ENCODE results near the gene PPFIA3.
"Not testable (repeated sequence)": the region's sequence is repeated elsewhere in the genome, so short reads cannot be mapped to it uniquely, and the experiment has no call there.

Gene PPFIA3

GRCh38 chr19:49165111-49165750 is 45.9 kb downstream of the PPFIA3 start:
- Histone ChIP-seq H3K9me3 (replicated peaks in 1 of 11) (no peaks in the 10 kb centered on the region), H3K27ac (no peak overlapping the region), H3K4me1 (peaks cover 7 to 31% (median 19%) of the 10 kb centered on the region in 10 experiments; a peak in 19 of 20 replicates), H3K27me3 (no peaks in the 10 kb centered on the region), H3K9ac (no peak overlapping the region; a peak in 1 of 22 replicates), H3K4me3 (no peak overlapping the region), H3K36me3 (peaks cover 0 to 56% (median 0%) of the 10 kb centered on the region in 11 experiments; a peak in 5 of 22 replicates), H4K20me1 (peaks cover 0 to 25% (median 0%) of the 10 kb centered on the region in 11 experiments; a peak in 6 of 22 replicates), H3K4me2 (no peak overlapping the region; a peak in 1 of 22 replicates)
- TF ChIP-seq Cebpa-rat (IDR thresholded peaks at IDR 0.05): no peak

DNA sequence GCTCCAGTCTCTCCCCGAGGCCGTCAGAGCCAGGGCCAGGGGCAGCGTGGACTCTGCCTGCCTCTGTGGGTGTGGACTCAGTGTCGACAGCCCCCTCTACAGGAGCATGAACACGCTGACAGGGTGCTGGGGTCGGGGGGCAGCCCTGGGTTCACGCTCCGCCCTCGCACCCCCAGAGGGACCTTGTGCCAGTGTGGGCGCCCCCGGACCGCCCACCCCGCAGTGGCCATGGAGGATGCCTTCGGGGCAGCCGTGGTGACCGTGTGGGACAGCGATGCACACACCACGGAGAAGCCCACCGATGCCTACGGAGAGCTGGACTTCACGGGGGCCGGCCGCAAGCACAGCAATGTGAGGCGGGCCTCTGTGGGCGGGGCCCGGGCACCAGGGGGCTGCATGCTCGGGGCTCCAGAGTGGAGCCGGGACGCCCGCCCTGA is 46.5 kb downstream of the PPFIA3 start:
- H4K20me1 ChIP-seq: peaks cover 0 to 19% (median 0%) of the 10 kb centered on the region in 11 experiments; a peak in 6 of 22 replicates
- no peak overlapping the region for H3K4me3 ChIP-seq
- no peak overlapping the region for H3K4me2 ChIP-seq
- H3K27me3 ChIP-seq: no peaks in the 10 kb centered on the region
- H3K9me3 ChIP-seq (replicated peaks in 1 of 11): no peaks in the 10 kb centered on the region
- H3K4me1 ChIP-seq: peaks cover under 1 to 26% (median 16%) of the 10 kb centered on the region in 10 experiments; a peak in 18 of 20 replicates
- TF ChIP-seq Cebpa-rat (IDR thresholded peaks at IDR 0.05): no peak
- no peak overlapping the region for H3K27ac ChIP-seq
- peak overlapping the region in 1 of 11 experiments; percentile 24; a peak in 1 of 22 replicates for H3K9ac ChIP-seq
- peaks cover 0 to 57% (median 0%) of the 10 kb centered on the region in 11 experiments; a peak in 6 of 22 replicates for H3K36me3 ChIP-seq

- TF ChIP-seq Cebpa-rat (IDR thresholded peaks at IDR 0.05): no peak
- Histone ChIP-seq H3K4me1 (peaks cover 0 to 9% (median 2%) of the 10 kb centered on the region in 10 experiments; a peak in 2 of 20 replicates), H3K27me3 (no peaks in the 10 kb centered on the region), H3K4me3 (no peak overlapping the region), H3K4me2 (no peak overlapping the region), H3K9me3 (replicated peaks in 1 of 11) (no peaks in the 10 kb centered on the region), H3K36me3 (peaks cover 0 to 71% (median 6%) of the 10 kb centered on the region in 11 experiments; a peak in 10 of 22 replicates), H3K9ac (no peak overlapping the region), H4K20me1 (peaks cover 0 to 15% (median 0%) of the 10 kb centered on the region in 11 experiments; a peak in 5 of 22 replicates), H3K27ac (no peak overlapping the region)
Measured at GRCh38 chr19:49167857-49168409, 48.6 kb downstream of the PPFIA3 start.

- Histone ChIP-seq H3K9ac (no peak overlapping the region), H3K27ac (no peak overlapping the region), H3K36me3 (peaks cover 0 to 76% (median 9%) of the 10 kb centered on the region in 11 experiments; a peak in 10 of 22 replicates)
Measured at GRCh38 chr19:49168421-49168820, 49.1 kb downstream of the PPFIA3 start.

GRCh38 chr19:49173198-49173597 is 53.9 kb downstream of the PPFIA3 start:
- Histone ChIP-seq H3K4me1 (peaks cover 21 to 28% (median 24%) of the 10 kb centered on the region in 10 experiments), H3K4me2 (no peak overlapping the region), H4K20me1 (no peaks in the 10 kb centered on the region), H3K9me3 (replicated peaks in 1 of 11) (no peaks in the 10 kb centered on the region), H3K4me3 (no peak overlapping the region), H3K36me3 (peaks cover 0 to 67% (median 9%) of the 10 kb centered on the region in 11 experiments; a peak in 10 of 22 replicates), H3K27me3 (no peaks in the 10 kb centered on the region), H3K9ac (no peak overlapping the region), H3K27ac (no peak overlapping the region)
- TF ChIP-seq Cebpa-rat (IDR thresholded peaks at IDR 0.05): no peak

More at GRCh38 chr19:49168421-49168820, 49.1 kb downstream of the PPFIA3 start:
- Histone ChIP-seq H3K9me3 (replicated peaks in 1 of 11) (no peaks in the 10 kb centered on the region), H3K27me3 (no peaks in the 10 kb centered on the region), H3K4me1 (peaks cover 0 to 9% (median 2%) of the 10 kb centered on the region in 10 experiments; a peak in 2 of 20 replicates), H4K20me1 (peaks cover 0 to 15% (median 0%) of the 10 kb centered on the region in 11 experiments; a peak in 5 of 22 replicates), H3K4me2 (no peak overlapping the region), H3K4me3 (no peak overlapping the region)
- no peak for TF ChIP-seq Cebpa-rat (IDR thresholded peaks at IDR 0.05)

GRCh38 chr19:49180659-49181058 is 61.3 kb downstream of the PPFIA3 start:
- no peaks in the 10 kb centered on the region for H4K20me1 ChIP-seq
- peaks cover 0 to 64% (median 17%) of the 10 kb centered on the region in 11 experiments; a peak in 13 of 22 replicates for H3K36me3 ChIP-seq
- no peak overlapping the region for H3K9ac ChIP-seq
- peaks cover 22 to 37% (median 33%) of the 10 kb centered on the region in 11 experiments for H3K9me3 ChIP-seq (replicated peaks in 1 of 11)
- no peak for TF ChIP-seq Cebpa-rat (IDR thresholded peaks at IDR 0.05)
- no peak overlapping the region for H3K27ac ChIP-seq
- no peak overlapping the region for H3K4me2 ChIP-seq
- H3K4me3 ChIP-seq: no peak overlapping the region
- no peaks in the 10 kb centered on the region for H3K27me3 ChIP-seq
- H3K4me1 ChIP-seq: peaks cover 24 to 48% (median 28%) of the 10 kb centered on the region in 10 experiments

GRCh38 chr19:49182010-49182847 is 62.9 kb downstream of the PPFIA3 start:
- H3K4me3 ChIP-seq, H3K27ac ChIP-seq, H3K9ac ChIP-seq, H3K27me3 ChIP-seq, H3K4me2 ChIP-seq, H4K20me1 ChIP-seq: not testable (repeated sequence)
- H3K9me3 ChIP-seq (replicated peaks in 1 of 11): peaks cover 22 to 38% (median 34%) of the 10 kb centered on the region in 11 experiments
- H3K36me3 ChIP-seq: peaks cover 0 to 71% (median 17%) of the 10 kb centered on the region in 11 experiments; a peak in 13 of 22 replicates
- peaks cover 8 to 46% (median 24%) of the 10 kb centered on the region in 10 experiments for H3K4me1 ChIP-seq

DNA sequence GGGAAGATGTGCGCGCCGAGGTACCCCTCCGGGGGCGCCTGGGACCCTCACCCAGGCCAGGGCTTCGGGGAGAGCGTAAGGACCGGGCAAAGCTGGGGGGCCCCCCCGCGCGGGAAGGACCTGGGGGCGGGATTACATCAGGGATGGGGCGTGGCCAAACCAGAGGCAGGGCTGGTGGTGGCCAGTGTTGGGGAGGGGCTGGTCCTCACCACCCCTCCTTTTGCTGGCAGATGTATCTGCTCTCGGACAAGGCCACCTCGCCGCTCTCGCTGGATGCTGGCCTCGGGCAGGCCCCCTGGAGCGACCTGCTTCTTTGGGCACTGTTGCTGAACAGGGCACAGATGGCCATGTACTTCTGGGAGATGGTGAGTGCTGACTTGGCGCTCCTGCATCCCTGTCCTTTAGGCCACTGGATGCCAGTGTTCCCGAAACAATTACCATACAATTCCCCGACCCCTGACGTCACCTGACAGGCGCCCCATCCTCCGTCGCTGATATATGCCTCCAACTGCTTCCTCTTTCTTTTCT is 63.6 kb downstream of the PPFIA3 start:
- Histone ChIP-seq H3K9ac (no peak overlapping the region), H3K36me3 (peaks cover 0 to 78% (median 17%) of the 10 kb centered on the region in 11 experiments; a peak in 13 of 22 replicates), H3K27ac (no peak overlapping the region; a peak in 1 of 22 replicates), H3K4me1 (peaks cover 2 to 39% (median 17%) of the 10 kb centered on the region in 10 experiments), H3K4me2 (peak overlapping the region in 2 of 11 experiments; percentile 28 to 31; a peak in 4 of 22 replicates), H3K4me3 (no peak overlapping the region; a peak in 1 of 20 replicates), H4K20me1 (no peaks in the 10 kb centered on the region), H3K27me3 (no peaks in the 10 kb centered on the region), H3K9me3 (replicated peaks in 1 of 11) (peaks cover 22 to 38% (median 34%) of the 10 kb centered on the region in 11 experiments)
- TF ChIP-seq Cebpa-rat (IDR thresholded peaks at IDR 0.05): no peak
